DMS153 (cell line): ENCODE measurements around the gene LRP8.
A peak's percentile ranks its signal among the peaks of the same experiment; 100 is the strongest.

ENCODE experiments used
- DNase-seq: peaks from one replicate; lab custom pipeline; 2025; lab: John Stamatoyannopoulos, UW

Gene LRP8

DNA sequence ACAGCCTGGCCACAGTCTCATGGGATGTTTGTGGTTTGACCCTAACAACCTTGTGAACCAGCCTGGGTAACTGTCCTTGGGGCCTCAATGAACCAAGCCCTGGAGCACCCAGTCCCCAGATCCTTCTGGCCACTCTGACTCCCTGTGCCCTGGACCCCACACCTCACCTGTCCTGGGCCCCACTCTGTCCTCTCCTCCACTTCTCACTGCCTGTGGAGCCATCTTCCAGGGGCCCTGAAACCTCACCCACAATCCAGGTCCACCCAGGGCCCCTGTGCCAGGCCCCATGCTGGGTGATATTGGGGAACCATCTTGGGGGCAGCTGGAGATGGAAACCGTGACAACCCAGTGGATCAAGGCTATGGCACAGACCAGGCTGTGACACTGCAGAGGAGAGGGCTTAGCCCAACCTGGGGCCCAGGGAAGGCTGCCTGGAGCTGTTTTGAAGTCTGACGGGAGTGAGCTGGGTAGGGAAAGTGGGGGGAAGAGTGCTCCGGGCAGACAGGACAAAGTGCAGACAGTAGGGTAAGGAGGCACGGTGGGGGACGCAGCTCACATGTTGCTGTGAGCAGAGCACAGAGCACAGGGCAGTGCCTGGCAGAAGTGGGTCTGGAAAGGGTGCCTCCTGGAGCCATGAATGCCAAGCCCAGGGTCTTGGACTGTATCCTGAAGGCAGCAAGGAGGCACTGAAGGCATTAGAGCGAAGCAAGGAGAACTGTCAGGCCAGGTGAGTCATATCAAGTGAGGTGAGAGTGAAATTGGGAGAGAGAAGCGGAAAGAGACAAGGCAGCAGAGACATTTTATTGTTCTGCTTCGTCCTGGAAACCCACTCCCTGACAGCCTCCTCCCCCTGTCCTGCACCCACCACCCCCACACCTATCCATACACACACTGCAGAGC lies 12.1 kb upstream of the LRP8 start:
- no peak for DNase-seq

DNA sequence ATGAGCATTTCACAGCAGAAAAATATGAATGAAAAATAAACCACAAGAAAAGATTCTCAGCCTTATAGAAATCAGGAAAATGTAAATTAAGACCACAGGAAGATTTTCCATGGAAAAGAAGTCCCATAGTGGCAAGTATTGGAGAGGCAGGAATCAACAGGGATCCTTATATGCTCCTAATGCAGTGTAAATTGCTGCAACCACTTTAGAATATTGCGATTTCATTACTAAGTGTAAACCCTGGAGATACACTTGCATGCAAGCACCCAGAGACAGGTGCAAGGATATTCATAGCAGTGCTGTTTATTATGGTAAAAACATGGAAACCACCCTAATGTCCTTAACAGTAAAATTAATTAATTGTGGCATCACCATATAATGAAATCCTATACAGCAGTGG lies 10.6 kb upstream of the LRP8 start:
- DNase-seq = no peak

DNA sequence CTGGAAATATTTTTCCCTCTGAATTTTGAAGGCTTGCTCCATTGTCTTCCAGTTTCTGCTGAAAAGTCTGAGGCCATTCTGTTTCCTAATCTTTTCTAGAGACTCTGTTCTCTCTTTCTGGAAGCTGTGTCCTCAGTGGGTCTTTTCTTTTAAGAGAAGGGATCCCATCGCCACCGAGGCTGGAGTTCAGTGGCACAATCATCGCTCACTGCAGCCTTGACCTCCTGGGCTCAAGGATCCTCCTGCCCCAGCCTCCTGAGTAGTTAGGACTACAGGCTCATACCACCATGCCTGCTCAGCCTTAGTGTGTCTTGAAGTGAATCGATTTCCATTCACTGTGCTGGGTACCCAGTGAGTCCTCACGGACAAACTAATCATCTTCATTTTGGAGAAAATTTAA lies 9.6 kb upstream of the LRP8 start:
- DNase-seq = no peak

DNA sequence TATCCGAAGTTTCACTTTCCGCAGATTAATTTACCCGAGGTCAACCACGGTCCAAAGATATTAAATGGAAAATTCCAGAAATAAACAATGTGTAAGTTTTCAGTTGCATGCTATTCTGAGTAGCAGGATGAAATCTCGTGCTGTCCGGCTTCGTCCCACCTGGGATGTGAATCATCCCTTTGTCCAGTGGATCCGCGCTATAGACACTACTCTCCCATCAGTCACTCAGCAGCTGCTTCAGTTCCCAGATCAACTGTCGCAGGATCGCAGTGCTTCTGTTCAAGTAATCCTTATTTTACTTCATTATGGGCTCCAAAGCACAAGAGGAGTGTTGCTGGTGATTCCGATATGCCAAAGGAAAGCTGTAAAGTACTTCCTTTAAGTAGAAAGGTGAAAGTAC lies 8.3 kb upstream of the LRP8 start:
- DNase-seq = no peak

DNA sequence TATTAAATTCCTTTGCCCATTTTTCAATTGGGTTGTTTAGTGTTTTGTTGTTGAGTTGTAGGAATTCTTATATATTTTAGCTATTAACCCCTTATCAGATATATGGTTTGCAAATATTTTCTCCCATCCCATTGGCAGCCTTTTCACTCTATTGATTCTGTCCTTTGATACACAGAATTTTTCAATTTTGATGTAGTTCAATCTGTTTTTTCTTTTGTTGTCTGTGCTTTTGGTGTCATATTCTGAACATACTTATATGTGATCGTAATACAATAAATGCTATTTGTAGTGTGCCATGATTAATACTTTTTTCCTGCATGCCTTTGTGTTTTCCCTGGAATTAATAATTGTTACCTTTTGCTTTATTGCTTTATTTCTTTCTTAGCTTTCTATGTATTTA lies 7.8 kb upstream of the LRP8 start:
- DNase-seq = no peak

DNA sequence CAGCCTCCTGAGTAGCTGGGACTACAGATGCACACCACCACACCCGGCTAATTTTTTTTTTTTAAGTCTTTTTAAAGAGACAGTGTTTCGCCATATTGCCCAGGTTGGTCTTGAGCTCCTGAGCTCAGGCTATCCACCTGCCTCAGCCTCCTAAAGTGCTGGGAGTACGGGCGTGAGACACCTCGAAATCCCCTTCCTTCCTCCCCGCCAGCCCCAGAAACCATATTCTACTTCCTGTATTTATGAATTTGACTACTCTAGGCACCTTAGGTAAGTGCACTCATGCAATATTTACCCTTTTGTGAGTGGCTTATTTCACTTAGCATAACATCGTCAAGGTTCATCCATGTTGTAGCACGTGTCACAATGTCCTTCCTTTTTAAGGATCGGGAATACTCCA lies 6.9 kb upstream of the LRP8 start:
- no peak for DNase-seq

DNA sequence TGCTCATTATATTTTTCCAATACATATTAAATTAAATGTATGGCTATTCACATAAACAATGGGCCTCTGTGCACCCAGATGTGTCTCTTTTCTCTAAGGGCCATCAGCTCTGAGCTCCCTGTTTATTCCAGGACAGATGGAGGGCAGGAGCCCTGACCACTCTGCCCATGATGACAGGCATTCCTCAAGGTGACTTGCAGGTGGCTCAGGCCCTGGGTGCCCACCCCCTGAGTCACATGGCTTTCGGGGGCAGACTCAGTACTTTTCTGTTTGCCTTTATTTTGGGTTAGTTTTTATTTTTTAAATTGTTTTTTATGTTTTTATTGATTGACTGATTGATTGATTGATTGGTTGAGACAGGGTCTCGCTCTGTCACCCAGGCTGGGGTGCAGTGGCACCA lies 6.4 kb upstream of the LRP8 start:
- no peak for DNase-seq

DNA sequence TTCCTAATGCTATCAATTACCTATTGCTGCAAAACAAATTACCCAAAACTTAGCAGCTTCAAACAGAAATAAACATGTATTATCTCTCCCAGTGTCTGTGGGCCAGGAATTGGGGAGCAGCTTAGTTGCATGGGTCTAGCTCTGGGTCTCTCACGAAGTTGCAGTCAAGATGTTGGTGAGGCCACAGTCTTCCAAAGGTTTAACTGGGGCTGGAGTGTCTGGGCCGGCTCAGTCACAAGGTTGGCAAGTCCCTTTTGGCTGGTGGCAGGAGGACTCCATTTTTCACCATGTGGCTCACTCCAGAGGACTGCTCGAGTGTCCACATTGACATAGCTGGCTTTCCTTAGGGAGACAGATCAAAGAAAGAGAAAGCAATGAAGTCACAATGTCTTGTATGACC lies 5.0 kb upstream of the LRP8 start:
- DNase-seq = no peak

DNA sequence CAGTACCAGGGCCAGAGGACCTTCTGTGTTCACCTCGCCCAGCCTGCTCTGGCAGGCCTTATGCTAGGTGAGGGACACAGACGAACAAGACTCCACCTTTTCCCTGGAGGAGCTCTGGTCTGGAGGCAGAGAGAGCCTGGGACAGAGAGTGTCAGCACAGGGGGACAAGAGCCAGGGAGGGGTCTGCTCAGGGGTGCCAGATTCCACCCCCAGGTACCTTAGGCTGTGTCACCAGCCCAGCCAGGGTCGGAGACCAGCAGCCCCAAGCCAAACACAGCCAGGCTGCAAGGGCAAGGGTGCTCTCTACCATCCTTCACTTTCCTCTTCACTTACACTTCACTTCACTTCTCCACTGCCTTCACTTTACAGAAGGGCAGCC lies 4.3 kb upstream of the LRP8 start:
- no peak for DNase-seq

DNA sequence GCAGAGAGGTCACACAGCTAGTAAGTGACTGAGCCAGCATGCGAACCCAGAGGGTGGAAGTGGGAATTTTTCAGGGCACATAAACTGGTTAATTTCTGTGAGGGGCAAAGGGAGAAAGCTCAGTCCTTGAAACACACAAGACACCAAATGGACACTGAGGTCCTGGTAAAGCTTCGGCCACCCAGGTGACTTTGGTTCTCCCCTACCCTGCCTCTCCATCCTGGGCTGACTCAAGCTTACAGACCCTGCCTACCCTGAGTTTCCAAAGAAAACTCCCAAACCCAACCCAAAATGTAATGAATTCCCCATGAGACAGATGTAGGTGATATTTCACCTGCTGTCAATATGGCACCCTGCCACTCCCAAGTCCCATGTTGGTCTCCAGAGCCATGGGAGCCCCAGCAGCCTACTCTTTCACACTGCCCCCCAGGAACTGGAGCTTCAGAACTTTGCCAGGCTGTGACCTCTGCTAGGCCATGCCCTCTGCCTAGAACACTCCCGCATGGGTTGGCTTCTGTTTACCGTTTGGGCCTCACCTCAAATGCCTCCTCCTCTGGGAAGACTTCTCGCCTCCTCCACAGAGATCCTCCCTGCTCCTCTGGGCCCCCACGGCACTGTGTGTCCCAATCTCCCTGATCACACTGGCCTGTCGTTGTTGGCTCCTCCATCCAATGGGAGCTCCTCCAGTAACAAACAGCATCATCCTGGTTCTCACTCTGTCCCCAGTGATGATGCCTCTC lies 3.7 kb upstream of the LRP8 start:
- DNase-seq = no peak

DNA sequence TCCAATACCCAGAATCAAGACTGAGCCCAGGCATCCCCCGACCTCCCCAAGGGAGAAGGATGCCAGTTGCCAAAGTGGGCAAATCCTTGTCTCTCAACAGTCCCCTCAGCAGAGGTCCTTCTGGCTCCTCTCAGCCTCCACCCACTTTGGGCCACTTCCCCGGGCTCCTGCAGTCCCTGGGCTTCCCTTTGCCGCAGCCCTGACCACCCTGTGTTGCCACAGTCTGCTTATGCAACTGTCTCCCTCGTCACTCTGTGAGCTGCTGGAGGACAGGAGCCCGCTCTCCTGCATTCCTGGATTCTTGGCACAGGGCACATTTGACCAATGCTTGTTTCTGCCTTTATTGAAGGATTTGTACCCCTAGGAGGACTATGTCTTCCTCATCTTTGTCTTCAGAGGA lies 2.9 kb upstream of the LRP8 start:
- no peak for DNase-seq

DNA sequence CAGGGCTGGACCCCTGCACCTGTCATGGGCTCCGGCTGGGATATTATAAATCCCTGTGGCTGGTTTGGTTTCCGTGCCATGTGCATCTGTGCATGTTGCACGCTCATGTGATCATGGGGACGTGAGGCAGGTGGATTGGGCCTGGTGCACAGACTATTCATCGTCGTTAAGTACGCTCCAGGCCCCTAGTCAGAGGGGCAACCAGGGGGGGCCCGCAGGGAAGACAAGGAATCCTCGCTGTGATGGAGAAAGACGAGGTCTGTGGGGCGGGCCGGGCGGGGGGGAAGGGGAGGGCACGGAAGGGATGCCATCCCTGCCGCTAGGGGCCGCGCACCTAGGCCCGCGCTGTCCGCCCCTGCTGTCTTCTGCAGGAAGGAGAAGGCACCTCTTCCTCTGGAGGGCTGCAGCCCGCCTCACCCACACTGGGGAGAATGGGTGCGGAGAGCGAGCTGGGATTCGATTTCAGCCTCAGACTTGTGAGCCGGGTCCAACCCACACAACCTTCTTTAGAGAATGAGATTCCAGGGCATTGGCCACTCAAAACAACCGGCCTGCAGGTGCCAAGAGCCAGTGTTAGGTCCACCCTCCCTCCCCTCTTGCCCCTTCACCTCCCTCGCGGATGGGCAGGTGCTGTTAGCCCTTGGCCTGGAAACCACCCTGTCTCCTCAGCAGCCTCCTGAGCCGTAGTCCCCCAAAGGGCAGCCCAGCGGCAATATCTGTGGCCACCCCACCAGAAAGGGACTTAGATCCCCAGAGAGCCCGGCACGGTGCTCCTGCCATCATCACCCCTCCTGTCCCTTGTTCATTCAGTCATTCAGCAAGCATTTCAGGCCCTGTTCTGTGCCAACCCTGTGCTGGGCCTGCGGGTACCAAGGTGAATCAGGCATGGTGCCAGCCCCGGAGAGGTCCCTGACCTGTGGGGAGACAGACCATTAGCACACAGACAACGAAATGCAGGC lies 950 bp upstream of the LRP8 start:
- no peak for DNase-seq

DNA sequence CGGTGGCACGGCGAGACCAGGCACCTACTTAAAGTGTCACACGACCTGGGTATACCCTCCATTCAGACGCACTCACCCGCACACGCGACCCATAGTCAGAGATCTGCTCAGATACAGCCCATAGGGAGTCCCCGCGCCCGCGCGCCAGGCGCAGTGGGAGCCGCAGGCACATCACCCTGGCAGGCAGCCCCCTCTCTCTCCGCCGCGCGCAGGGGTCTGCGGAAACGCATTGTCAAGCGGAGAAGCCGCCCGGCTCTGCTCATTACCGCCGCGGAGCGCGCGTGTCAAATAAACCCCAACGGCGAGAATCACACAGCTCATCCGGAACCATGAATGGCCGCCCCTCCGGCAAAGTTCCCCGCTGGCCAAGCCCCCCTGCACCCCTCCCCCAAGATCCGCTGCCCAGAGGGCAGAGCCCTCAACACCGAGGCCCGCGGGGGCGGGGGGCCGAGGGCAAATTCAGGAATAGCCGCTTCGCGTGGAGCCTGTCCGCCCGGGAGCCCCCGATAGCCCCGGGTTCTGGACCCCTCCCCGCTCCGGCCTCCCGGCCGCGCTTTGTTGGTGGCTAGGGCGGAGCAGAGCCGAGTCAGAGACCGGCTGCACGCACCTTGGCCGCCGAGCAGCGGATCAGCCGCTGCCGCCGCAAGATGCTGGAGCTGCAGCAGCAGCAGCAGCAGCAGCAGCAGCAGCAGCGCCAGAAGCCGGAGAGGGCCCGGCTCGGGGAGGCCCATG lies 522 bp downstream of the LRP8 start:
- DNase-seq = no peak

DNA sequence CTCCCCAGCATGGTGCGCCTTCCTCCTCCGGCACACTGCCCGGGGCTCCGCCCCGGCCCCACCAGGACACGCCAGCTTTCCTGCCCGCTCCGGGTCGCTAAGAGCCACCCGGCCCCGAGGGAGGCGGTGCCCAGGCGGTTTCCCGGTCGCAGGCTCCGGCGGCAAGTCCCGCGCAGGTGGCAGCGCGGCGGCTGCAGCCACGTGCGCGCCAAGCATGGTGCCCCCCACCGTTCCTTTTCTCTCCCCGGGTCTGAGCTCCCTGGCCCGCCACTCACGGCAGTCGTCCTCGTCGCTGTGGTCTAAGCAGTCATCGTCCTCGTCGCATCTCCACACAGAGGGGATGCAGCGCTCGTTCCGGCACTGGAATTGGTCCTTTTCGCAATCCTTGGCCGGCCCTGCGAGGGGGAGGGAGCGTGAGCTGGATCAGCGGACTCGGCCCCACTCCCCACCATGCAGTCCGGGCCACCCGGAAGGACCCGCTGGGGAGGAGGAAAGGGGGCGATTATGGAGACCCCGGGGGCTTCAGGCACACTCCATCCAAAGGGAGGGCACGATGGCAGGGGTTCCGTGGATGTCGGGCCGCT lies 1.2 kb downstream of the LRP8 start:
- peak; percentile 45 for DNase-seq

DNA sequence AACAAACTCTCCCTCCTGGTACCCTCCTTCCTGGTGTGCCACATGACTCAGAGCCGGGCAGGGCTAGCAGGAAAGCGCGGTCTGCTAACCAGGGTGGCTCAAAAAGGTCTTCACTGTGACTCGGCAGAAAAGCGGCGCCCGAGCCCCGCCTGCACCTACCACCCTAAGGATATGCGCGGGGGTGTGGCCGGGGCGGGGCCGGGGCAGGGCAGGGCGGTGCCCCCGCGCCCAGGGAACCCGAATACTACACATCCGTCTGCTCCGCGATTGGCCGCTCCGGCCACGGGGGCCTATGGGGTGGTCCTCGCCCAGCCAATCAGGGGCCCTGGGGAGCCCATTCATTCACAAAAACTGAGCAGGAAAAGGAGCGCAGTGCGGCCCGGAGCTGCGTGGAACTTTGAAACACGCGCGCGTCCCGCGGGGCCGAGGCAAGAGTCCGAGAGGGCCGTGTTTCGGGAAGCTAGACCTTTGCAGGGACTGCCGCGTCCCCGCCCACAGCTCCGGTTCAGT lies 1.7 kb downstream of the LRP8 start:
- peak; percentile 87 for DNase-seq

DNA sequence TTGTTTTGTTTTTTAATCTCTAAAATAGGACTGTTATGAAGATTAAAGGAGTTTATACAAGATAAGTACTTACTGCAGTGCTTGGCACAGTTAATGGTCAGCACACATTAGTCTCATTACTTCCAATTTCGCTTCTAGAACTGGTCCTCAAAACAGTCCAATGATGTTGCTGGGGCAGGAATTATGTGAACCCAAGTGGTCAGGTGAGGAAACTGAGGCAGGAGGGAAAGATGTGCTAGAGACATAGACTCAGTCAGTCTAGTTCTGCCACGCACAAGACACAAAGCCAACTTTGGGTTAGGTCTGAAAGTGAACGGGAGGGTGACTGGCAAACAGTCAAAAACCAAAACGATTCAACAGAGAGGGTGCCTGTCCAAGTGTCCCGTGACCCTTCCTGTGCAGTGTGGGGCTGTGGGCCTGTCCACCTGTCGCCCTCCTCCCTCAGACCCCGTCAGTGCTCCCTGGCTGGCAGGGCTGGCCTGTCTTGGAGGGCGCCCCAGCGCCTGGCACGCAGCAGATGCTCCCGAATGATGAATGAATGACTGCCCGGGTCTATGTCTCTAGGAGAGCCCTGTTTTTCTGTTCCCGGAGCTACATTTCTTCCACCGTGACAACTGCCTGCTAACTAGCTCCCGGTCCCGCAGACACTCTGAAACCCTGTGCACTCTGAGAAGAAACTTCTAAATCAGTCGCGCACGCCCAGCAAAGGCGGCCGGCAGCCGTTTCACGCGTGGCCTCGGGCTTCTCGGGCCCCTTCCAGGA lies 2.4 kb downstream of the LRP8 start:
- DNase-seq = no peak

DNA sequence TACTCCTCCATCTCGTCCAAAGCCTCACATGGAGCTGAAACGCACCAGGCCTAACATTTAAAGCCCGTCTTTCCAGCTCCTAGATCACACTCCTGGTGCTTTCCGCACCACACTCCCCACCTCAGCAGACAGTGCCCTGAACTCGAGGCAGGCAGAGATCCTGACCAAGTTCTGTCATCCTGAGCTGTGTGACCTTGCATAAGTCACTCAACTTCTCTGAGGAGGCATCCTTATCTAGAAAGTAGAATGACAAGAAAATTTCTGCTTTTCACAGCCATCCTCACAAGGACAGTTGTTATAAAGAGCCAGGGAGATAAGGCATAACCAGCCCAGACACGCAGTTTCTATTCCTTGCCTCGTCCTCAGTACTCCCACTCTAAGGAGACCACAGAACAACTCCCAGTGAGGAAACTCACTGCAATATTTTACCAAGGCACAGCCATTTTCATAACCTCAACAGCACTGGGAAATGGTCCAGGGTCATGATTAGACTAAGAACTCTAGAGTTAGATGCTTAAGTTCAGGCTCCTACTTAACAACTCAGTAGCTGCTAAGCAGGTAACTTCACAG lies 3.1 kb downstream of the LRP8 start:
- no peak for DNase-seq

DNA sequence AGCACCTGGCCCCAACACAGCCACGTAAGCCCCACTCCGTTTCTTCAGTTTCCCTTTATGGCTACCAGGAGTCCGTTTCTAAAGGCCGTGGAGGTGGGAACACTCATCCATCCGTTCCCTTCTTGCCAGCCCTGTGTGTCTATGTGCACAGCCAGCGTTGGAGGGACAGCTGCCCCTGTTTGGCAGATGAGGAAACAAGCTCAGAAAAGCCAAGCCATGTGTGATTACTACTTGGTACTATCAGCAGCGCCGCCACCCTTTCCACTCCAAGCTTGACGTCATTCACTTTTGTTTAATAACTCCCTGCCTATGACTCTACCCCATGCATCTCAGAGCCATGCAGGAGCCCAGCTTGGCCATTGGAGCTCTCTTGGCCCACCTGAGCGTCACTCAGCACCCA lies 3.5 kb downstream of the LRP8 start:
- DNase-seq = no peak

DNA sequence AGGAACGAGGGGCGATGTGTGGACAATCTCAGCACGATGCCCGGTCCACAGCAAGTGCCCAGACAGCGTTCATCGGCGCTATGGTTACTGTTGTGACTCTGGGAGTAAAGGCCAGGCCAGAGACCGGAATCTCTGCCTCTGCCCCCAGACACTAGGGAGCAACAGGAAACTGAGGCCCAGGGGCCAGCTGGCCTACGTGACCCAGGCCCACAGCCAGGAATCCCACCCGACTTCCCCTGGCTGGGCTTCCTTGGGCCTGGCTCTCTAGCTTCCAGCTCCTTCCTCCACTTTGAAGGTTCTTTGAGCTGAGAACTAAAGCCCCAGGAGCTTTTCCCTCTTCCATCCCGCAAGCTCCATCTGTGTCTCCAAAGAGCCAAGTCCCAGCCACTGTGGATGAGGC lies 4.6 kb downstream of the LRP8 start:
- no peak for DNase-seq
